Cardiac fibroblast (primary cell): Measurements from ENCODE around the gene PDE4D.

Experiments used
- DNase-seq, 2 donors: peaks; one replicate each; pipeline versions ENCODE4 v3.0.0 to v3.0.0-alpha.2; 2010; ENCODE audit warnings: low read depth in 2 of 2
- H3K4me3 ChIP-seq, 2 donors: replicated peaks in 1 of 2; 1 replicate in 1 of 2; 2 replicates in 1 of 2; pipeline ENCODE4 v1.5.1; 2011; ENCODE audit warnings: low read depth in 2 of 2, low read length in 2 of 2, mild to moderate bottlenecking in 2 of 2, moderate library complexity in 1 of 2
- TF ChIP-seq, protein P1 (sequence below): IDR thresholded peaks from one replicate; pipeline ENCODE4 v1.5.1; 2011; ENCODE audit warnings: low read depth, mild to moderate bottlenecking, low read length, inconsistent platforms

PDE4D gene

DNA sequence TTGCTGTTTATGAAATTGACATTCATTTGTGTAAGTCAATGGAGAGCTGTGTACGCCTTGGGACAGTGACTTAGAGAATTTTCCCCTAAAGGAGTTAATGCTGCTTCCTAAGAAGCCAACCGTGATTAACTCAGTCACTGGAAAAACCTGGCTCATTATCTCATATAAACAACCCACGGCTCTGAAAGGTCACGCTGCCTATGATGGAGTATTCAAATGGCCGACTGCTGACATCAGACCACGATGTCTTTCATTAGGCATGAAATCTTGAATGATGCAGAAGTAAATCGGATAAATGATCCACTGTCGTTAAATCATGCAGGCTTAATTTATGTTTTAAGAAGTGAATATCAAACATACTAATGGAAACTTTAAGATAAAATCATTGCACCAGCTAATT is 706.9 kb downstream of the PDE4D start:
- no peak overlapping the region for H3K4me3 ChIP-seq
- TF ChIP-seq, protein P1, sequence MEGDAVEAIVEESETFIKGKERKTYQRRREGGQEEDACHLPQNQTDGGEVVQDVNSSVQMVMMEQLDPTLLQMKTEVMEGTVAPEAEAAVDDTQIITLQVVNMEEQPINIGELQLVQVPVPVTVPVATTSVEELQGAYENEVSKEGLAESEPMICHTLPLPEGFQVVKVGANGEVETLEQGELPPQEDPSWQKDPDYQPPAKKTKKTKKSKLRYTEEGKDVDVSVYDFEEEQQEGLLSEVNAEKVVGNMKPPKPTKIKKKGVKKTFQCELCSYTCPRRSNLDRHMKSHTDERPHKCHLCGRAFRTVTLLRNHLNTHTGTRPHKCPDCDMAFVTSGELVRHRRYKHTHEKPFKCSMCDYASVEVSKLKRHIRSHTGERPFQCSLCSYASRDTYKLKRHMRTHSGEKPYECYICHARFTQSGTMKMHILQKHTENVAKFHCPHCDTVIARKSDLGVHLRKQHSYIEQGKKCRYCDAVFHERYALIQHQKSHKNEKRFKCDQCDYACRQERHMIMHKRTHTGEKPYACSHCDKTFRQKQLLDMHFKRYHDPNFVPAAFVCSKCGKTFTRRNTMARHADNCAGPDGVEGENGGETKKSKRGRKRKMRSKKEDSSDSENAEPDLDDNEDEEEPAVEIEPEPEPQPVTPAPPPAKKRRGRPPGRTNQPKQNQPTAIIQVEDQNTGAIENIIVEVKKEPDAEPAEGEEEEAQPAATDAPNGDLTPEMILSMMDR = no peak
- no peak for DNase-seq

DNA sequence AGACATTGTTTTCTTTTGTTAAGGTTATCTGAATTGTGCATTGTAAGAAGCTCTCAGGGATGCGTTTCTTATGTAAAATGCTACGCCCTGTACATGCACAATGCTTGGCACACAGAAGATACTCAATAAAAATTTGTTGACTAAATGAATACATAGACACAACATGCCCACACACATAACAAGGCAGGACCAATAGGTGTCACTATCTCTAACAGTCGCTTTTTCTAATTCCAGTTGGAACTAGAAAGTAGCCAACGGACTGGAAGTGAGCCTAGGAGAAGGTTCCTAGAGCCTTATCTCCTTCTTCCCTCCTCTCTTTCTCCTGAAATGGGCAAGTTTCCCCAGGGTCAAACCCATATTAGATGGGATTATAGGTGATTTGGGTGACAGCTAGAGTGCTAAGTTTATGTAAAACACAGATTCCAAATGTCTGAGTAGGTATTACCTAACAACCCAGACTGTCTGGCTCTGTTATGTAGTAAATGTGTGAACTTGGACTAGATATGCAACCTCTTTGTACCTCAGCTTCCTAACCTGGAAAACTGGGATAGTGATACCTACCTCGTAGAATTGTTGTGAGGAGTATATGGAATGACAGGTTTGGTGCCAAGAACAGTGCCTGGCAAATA is 707.7 kb downstream of the PDE4D start:
- H3K4me3 ChIP-seq = no peak overlapping the region
- TF ChIP-seq, protein P1 = no peak
- DNase-seq = no peak

DNA sequence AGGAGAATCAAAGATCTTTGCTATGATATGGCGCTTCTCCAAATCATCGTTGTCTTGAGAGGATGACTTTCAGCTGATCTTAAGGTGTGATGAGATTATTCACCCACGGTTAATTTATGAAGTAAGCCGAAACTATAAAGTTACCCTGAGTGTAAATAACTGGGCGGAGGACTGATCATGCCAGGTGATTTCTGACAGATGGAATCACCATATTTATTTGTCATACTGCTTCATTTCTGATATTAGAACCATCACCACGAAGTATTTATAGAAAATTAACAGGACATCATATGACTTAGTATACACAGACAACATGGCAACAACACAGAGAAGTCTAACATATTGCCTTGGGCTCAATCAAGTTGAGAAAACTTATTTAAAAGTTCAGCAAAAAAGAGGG is 708.8 kb downstream of the PDE4D start:
- H3K4me3 ChIP-seq = no peak overlapping the region
- TF ChIP-seq, protein P1 = no peak
- DNase-seq = no peak

DNA sequence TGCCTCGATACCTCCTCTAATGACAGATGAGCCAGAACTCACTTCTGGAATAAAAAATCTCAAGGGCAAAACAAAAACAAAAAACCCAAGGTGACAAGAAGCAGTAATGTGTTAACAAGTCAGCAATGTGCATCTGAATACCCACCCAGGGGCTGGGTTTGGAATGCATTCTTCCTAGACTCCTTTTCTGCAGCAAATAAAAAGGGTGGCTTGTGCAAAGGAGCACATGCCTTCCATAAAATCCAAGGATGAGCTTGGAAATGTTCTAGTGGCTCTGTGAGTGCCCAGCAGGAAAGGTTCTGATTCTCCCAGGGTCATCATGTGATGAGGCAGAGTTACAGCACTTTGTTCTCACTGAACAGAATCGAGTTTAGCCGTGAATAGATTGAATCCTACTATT is 710.8 kb downstream of the PDE4D start:
- no peak overlapping the region for H3K4me3 ChIP-seq
- no peak for DNase-seq
- TF ChIP-seq, protein P1 = no peak

DNA sequence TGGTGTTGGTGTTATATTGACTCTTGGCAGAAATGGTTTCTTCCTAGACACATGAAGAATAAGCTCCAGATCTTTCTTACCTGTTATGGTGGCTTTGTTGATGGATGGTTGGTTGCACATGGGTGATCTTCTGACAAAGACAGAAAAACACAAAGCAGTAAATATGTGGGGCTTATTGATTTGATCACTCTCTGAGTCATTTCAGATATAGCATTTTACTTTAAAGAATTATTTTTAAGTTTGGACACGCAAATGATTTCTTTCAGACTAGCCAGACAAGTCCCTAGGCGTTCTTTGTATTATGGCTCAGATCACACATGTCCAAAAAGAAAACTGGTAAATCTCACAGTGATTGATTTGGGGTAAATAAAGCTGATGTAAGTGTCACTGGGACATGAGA is 713.0 kb downstream of the PDE4D start:
- no peak for DNase-seq
- TF ChIP-seq, protein P1 = no peak
- H3K4me3 ChIP-seq = no peak overlapping the region

DNA sequence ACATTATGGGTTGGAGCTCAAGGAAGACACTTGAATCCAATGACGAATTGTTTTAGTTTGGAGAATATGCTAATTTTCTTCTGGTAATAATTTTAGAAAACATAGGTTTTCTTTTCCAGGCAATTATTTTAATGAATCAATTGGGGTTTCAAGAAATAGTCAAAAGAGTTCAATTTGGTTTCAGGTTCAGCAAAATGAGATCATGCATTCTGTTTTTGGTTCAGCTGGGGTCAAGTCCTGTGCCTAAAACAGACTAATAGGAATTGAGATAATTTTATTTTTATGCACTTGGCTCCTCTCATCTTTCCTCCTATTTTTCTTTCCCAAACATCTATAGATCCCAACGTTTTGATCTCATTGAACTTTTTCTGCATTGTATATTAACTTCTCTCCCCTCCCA is 713.8 kb downstream of the PDE4D start:
- no peak overlapping the region for H3K4me3 ChIP-seq
- TF ChIP-seq, protein P1 = no peak
- no peak for DNase-seq

DNA sequence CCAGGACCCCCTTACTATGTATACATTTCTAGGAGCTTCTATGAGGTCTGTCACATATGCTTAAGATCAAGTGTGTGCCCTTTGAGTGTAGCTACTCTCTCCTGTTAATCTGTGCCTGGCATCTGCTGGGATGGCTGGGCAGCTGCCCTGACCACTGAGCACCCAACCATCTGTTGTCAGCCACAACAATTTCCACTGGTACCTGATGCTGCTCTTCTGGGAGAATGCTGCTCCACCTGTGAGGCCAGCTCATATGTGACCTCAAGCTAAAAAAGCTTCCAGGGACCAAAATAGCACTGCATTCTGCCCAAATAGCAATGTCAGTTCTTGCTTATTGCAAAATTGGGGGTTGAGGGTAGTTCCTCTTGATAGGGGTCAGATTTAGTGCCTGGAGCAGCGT is 715.0 kb downstream of the PDE4D start:
- TF ChIP-seq, protein P1 = no peak
- H3K4me3 ChIP-seq = no peak overlapping the region
- DNase-seq = no peak
